Panc1 (cell line): ENCODE measurements around the gene TESK2.

Experiments
- CTCF ChIP-seq: fragments of 450-650 bp; IDR thresholded peaks from 2 replicates; pipeline ENCODE4 v1.5.1; 2017; ENCODE audit warnings: mild to moderate bottlenecking
- REST ChIP-seq, 2 experiments: IDR thresholded peaks; 2 replicates each; pipeline ENCODE4 v1.6.1; 2011 to 2012; ENCODE audit warnings: low read depth in 2 of 2, control low read depth in 1 of 2, low read length in 1 of 2, mild to moderate bottlenecking in 1 of 2, moderate library complexity in 1 of 2; ENCODE audit not compliant: insufficient read depth in 1 of 2
- SIN3A ChIP-seq: IDR thresholded peaks from 2 replicates; pipeline ENCODE4 v1.6.1; 2012; ENCODE audit warnings: low read depth, mild to moderate bottlenecking, low read length, moderate library complexity, borderline replicate concordance; ENCODE audit not compliant: insufficient read depth

GRCh38 chr1:45518910-45519309, 27.9 kb upstream of the TESK2 start:
- TF ChIP-seq CTCF (no peak), REST (IDR thresholded peaks at IDR 0.05; ENCODE audit: insufficient read depth in 1 of 2, low read depth in 2 of 2, low read length in 1 of 2) (no peak), SIN3A (no peak)
